Hepatocyte (in vitro differentiated cells): ENCODE data around the gene LILRB2. TPM values are rescaled to one million over a fixed set of nuclear protein-coding genes. Genes with fewer than 3 reads are reported as not detected.

Experiments
- DNase-seq: peaks from one replicate; pipeline ENCODE4 v3.0.0-alpha.2; 2016; ENCODE audit warnings: low spot score
- H2AFZ ChIP-seq: fragments of 200-600 bp; sonication (generic); 2 replicates; pipeline ENCODE4 v1.6.0; 2016; ENCODE audit warnings: antibody characterized with exemption, mild to moderate bottlenecking
- H3K27ac ChIP-seq: fragments of 200-600 bp; sonication (generic); 2 replicates; pipeline ENCODE4 v1.5.1; 2016; ENCODE audit warnings: mild to moderate bottlenecking
- H3K27me3 ChIP-seq: fragments of 200-600 bp; sonication (generic); 2 replicates; pipeline ENCODE4 v1.6.1; 2016
- H3K36me3 ChIP-seq: fragments of 200-600 bp; sonication (generic); replicated peaks from 2 replicates; pipeline ENCODE4 v1.5.1; 2016; ENCODE audit warnings: low read depth; ENCODE audit not compliant: insufficient read depth
- H3K4me1 ChIP-seq: fragments of 200-600 bp; sonication (generic); 2 replicates; pipeline ENCODE4 v1.5.1; 2016; ENCODE audit warnings: mild to moderate bottlenecking, moderate library complexity; ENCODE audit not compliant: insufficient read depth
- H3K4me2 ChIP-seq: fragments of 200-600 bp; sonication (generic); 2 replicates; pipeline ENCODE4 v1.6.0; 2016
- H3K4me3 ChIP-seq: fragments of 200-600 bp; sonication (generic); 2 replicates; pipeline ENCODE4 v1.5.1; 2016; ENCODE audit warnings: mild to moderate bottlenecking
- H3K79me2 ChIP-seq: fragments of 200-600 bp; sonication (generic); 2 replicates; pipeline ENCODE4 v1.6.0; 2017; ENCODE audit warnings: mild to moderate bottlenecking
- H3K9me2 ChIP-seq: fragments of 200-600 bp; sonication (generic); replicated peaks from 2 replicates; pipeline ENCODE4 v1.6.0; 2017; ENCODE audit warnings: mild to moderate bottlenecking; ENCODE audit not compliant: insufficient read depth
- H3K9me3 ChIP-seq: fragments of 200-600 bp; sonication (generic); 2 replicates; pipeline ENCODE4 v1.5.1; 2016; ENCODE audit warnings: low read depth, mild to moderate bottlenecking
- H4K20me1 ChIP-seq: fragments of 200-600 bp; sonication (generic); 2 replicates; pipeline ENCODE4 v1.6.0; 2016; ENCODE audit warnings: mild to moderate bottlenecking; ENCODE audit not compliant: insufficient read depth, poor library complexity, severe bottlenecking
- CTCF ChIP-seq: fragments of 200-600 bp; sonication (generic); IDR thresholded peaks from 2 replicates; pipeline ENCODE4 v1.5.1; 2016; ENCODE audit warnings: antibody characterized with exemption, mild to moderate bottlenecking; ENCODE audit not compliant: poor library complexity
- EZH2 ChIP-seq: fragments of 200-600 bp; sonication (generic); IDR thresholded peaks from 2 replicates; pipeline ENCODE4 v1.6.1; 2016; ENCODE audit warnings: antibody characterized with exemption, mild to moderate bottlenecking, borderline replicate concordance
- EZH2phosphoT487 ChIP-seq: fragments of 200-600 bp; sonication (generic); IDR thresholded peaks from one replicate; pipeline ENCODE4 v1.6.1; 2018; ENCODE audit warnings: antibody characterized with exemption, mild to moderate bottlenecking, low read depth, moderate library complexity; ENCODE audit not compliant: unreplicated experiment, severe bottlenecking
- WGBS: methylation state at CpG from one replicate; pipeline ENCODE4 v1.1.6; 2016; ENCODE audit warnings: low lambda C conversion rate; ENCODE audit errors: missing lambda C conversion rate; 5-methylcytosine and 5-hydroxymethylcytosine counted together
- polyA plus RNA-seq: library from polyadenylated mRNA; unstranded; fragments of >200 nt; fragmentation: Nextera tagmentation; extraction: Ambion mirVana; gene quantifications from 2 replicates; pipeline ENCODE4 v1.2.1, GENCODE V29; 2016
- total RNA-seq: library from RNA; depleted of rRNA; stranded (reverse); fragments of >200 nt; gene quantifications from 2 replicates; pipeline ENCODE4 v1.2.3, GENCODE V29; 2014

The LILRB2 gene
- total and polyA plus RNA-seq, 2 experiments from 2014 or later, result not detected

- no peak for TF ChIP-seq CTCF
- TF ChIP-seq EZH2, result no peak
- no peak for TF ChIP-seq EZH2phosphoT487
- Histone ChIP-seq H3K4me3 (no peak within 1 kb of the TSS), H2AFZ (no peak within 1 kb of the TSS), H3K4me1 (no peaks in the 10 kb centered on the region), H3K36me3 (no peaks in the 10 kb centered on the region), H3K4me2 (no peak within 1 kb of the TSS), H3K9me2 (no peaks in the 10 kb centered on the region), H3K27ac (no peak within 1 kb of the TSS), H3K79me2 (no peaks in the 10 kb centered on the region), H3K27me3 (no peaks in the 10 kb centered on the region), H3K9me3 (no peaks in the 10 kb centered on the region), H4K20me1 (no peaks in the 10 kb centered on the region)
- DNase-seq, result no peak
- WGBS, result 71% methylated on average over 13 of the region's 13 CpGs
Measured at GRCh38 chr19:54312436-54313377, 31.8 kb upstream of the LILRB2 start, which contains the start of gene LILRA5. TSS of gene LILRA5 (minus strand) at chr19:54313166. CDS start at chr19:54313019, 147 bp downstream.

GRCh38 chr19:54312011-54312410 is 31.1 kb upstream of the LILRB2 start:
- no peak for TF ChIP-seq EZH2
- no peak for TF ChIP-seq CTCF
- TF ChIP-seq EZH2phosphoT487, result no peak
- Histone ChIP-seq H3K9me3 (no peaks in the 10 kb centered on the region), H3K4me1 (no peaks in the 10 kb centered on the region), H3K9me2 (no peaks in the 10 kb centered on the region), H2AFZ (no peak overlapping the region), H3K36me3 (no peaks in the 10 kb centered on the region), H3K79me2 (no peaks in the 10 kb centered on the region), H3K4me3 (no peak overlapping the region), H4K20me1 (no peaks in the 10 kb centered on the region), H3K4me2 (no peak overlapping the region), H3K27me3 (no peaks in the 10 kb centered on the region), H3K27ac (no peak overlapping the region)
- DNase-seq, result no peak
- WGBS, result 81% methylated on average over 5 of the region's 6 CpGs

- Histone ChIP-seq H3K27me3 (no peaks in the 10 kb centered on the region), H3K9me3 (no peaks in the 10 kb centered on the region), H3K4me1 (no peaks in the 10 kb centered on the region), H2AFZ (no peak overlapping the region), H3K79me2 (no peaks in the 10 kb centered on the region), H3K4me3 (no peak overlapping the region), H3K27ac (no peak overlapping the region), H3K36me3 (no peaks in the 10 kb centered on the region), H4K20me1 (no peaks in the 10 kb centered on the region), H3K9me2 (no peaks in the 10 kb centered on the region), H3K4me2 (no peak overlapping the region)
- 75% methylated on average over 4 of the region's 5 CpGs for WGBS
- no peak for DNase-seq
- no peak for TF ChIP-seq EZH2
- TF ChIP-seq CTCF, result no peak
- no peak for TF ChIP-seq EZH2phosphoT487
Measured at GRCh38 chr19:54311486-54311885, 30.6 kb upstream of the LILRB2 start.
